Measurements from ENCODE around the gene ATP5F1D. TPM values are rescaled to one million over a fixed set of nuclear protein-coding genes. Genes with fewer than 3 reads are reported as not detected.

Gene ATP5F1D
- total and polyA plus RNA-seq, 2 of the 8 experiments (the other 6 are each of a cell fraction or from before 2014, with no cell fraction given), result 174 to 249 TPM

DNA sequence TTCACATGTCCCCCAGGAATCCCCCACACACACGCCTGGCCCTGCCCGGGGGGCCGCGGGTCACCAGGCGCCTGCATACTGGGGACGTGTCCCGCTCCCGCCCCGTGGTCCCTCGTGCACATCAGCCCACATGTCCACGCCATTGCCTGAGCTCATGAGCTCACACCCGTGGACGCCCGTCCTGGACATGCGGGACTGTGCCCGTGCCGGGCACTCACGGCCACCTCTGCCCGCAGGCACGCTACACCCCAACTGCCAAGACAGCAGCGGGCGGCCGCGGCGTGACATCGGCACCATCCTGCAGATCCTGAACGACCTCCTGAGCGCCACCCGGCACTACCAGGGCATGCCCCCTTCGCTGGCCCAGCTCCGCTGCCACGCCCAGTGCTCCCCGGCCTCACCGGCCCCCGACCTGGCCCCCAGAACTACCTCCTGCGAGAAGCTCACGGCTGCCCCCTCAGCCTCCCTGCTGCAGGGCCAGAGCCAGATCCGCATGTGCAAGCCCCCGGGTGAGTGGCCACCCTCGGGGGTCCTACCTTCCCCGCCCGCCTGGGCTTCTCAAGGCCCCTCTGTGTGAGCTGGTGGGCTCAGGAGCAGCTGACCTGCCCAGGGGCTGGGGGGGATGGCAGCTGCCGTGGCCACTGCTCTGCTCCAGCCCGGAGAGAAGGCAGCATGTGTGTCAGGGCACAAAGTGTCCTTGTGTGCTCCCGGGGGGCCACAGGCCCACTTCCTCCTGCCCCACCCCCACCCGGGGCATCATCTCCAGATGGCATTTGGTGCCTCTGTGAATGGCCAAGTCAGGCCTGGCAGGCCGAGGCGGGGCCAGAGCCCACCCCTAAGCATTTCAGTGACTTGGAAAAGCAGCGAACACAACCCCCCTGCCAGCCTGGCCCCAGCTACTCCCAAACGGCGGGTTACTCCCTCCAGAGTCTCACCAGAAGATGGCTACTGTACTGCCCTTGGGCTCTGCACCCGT, 13.9 kb downstream of the ATP5F1D start:
- H3K4ac ChIP-seq (replicated peaks; ENCODE audit: insufficient read length, low read depth, low read length), result no peak overlapping the region
- H3K9me3 ChIP-seq (ENCODE audit: insufficient read depth in 2 of 2, low read depth in 1 of 2, low read length in 1 of 2), result no peaks in the 10 kb centered on the region
- no peak overlapping the region for H4K91ac ChIP-seq (replicated peaks; ENCODE audit: insufficient read length, low read length)
- H3K14ac ChIP-seq (ENCODE audit: insufficient read length), result no peak overlapping the region
- no peak overlapping the region for H2BK15ac ChIP-seq (ENCODE audit: low read length)
- WGBS, 2 experiments (ENCODE audit: extremely low coverage in 1 of 2, insufficient coverage in 1 of 2, insufficient read length in 1 of 2, insufficient replicate concordance in 2 of 2, low coverage in 1 of 2, low lambda C conversion rate in 2 of 2, missing lambda C conversion rate in 1 of 2), result 95% methylated on average over 43 of the region's 52 CpGs; no CpG with 5 or more reads in 1 of the 2 experiments
- ChIA-PET CTCF (ENCODE audit: partially characterized antibody) (interaction anchor here (0.6 to 15.9 kb wide), 6 partner anchors 9 to 222 kb away, joined by 3 to 212 read pairs (median 4); partner anchors contain the start of gene ATP5F1D), POLR2A (ENCODE audit: partially characterized antibody) (interaction anchor here (0.9 to 19.4 kb wide), 8 partner anchors 9 to 260 kb away, joined by 3 to 456 read pairs (median 4); partner anchors contain the start of genes ATP5F1D, CBARP, CIRBP and FAM174C)
- H2BK12ac ChIP-seq (ENCODE audit: low read depth, low read length), result no peak overlapping the region
- H3K27me3 ChIP-seq (replicated peaks in 1 of 4; ENCODE audit: control insufficient read depth in 3 of 4, extremely low read depth in 1 of 4, insufficient read depth in 3 of 4, low read length in 3 of 4), result no peaks in the 10 kb centered on the region; a peak in 1 of 7 replicates
- H3K4me3 ChIP-seq (ENCODE audit: extremely low read depth in 1 of 4, insufficient read depth in 2 of 4, low read depth in 3 of 4, low read length in 4 of 4), result no peak overlapping the region
- no peak for TF ChIP-seq RXRA (IDR thresholded peaks at IDR 0.05; ENCODE audit: insufficient read depth, low read depth, low read length)
- TF ChIP-seq POLR2AphosphoS5 (IDR thresholded peaks at IDR 0.05; ENCODE audit: low read depth, low read length), result peak; percentile 27; the same call in 1 of the 2 replicates
- no peak overlapping the region for H2BK20ac ChIP-seq (ENCODE audit: low read length)
- no peak overlapping the region for H3K4me2 ChIP-seq (ENCODE audit: insufficient read depth in 1 of 2, low read depth in 2 of 2, low read length in 2 of 2)
- H4K20me1 ChIP-seq (replicated peaks in 1 of 2; ENCODE audit: control insufficient read depth in 1 of 2, insufficient read depth in 2 of 2, low read length in 2 of 2), result peaks cover 24 to 37% of the 10 kb centered on the region in 2 experiments
- H3K56ac ChIP-seq (replicated peaks; ENCODE audit: insufficient read length, low read depth, low read length), result no peak overlapping the region
- no peak overlapping the region for H2AK5ac ChIP-seq (ENCODE audit: low read depth, low read length)
- no peak overlapping the region for H3K23ac ChIP-seq (ENCODE audit: insufficient read length)
- H3K9ac ChIP-seq (replicated peaks in 1 of 4; ENCODE audit: extremely low read depth in 1 of 4, low read depth in 3 of 4, low read length in 3 of 4), result no peak overlapping the region
- FAIRE-seq (no peak), DNase-seq (ENCODE audit: low read depth in 1 of 2, low spot score in 2 of 2) (no peak)
- no peak overlapping the region for H3K27ac ChIP-seq (ENCODE audit: low read depth, low read length)
- H4K8ac ChIP-seq (ENCODE audit: extremely low read depth, insufficient read depth, low read length), result no peak overlapping the region; the same call in 1 of the 2 replicates
- peaks cover 26 to 75% (median 41%) of the 10 kb centered on the region in 4 experiments for H3K36me3 ChIP-seq (ENCODE audit: control insufficient read depth in 2 of 4, insufficient read depth in 4 of 4, low read length in 3 of 4)
- no peak overlapping the region for H3K18ac ChIP-seq (ENCODE audit: extremely low read depth, low read length)
- no peak overlapping the region for H4K5ac ChIP-seq (ENCODE audit: insufficient read length, low read depth, low read length)
- peaks cover 6% of the 10 kb centered on the region; the same call in 1 of the 2 replicates for H3K23me2 ChIP-seq (ENCODE audit: low read depth, low read length)
- H2AFZ ChIP-seq (ENCODE audit: low read length), result no peak overlapping the region
- H3K4me1 ChIP-seq (replicated peaks in 1 of 4; ENCODE audit: control insufficient read depth in 3 of 4, insufficient read depth in 4 of 4, low read length in 3 of 4), result peaks cover 0 to 38% (median 23%) of the 10 kb centered on the region in 4 experiments; a peak in 6 of 7 replicates
- no peak overlapping the region for H2BK120ac ChIP-seq (replicated peaks; ENCODE audit: low read depth, low read length)
- H3K79me1 ChIP-seq (ENCODE audit: low read depth, low read length), result peaks cover 12% of the 10 kb centered on the region; the same call in 1 of the 2 replicates
- no peak overlapping the region for H2BK5ac ChIP-seq (ENCODE audit: low read depth, low read length)
- peaks cover 9 to 45% of the 10 kb centered on the region in 2 experiments for H3K79me2 ChIP-seq (ENCODE audit: control insufficient read depth in 1 of 2, insufficient read depth in 2 of 2, low read length in 2 of 2)

Measured in H1 (cell line).